GM21576 (cell line): ENCODE results near the gene ROBO1.

Experiments
- ATAC-seq: cut with Tn5 transposase; IDR thresholded peaks from one replicate; pipeline ENCODE4 v1.9.1; 2021; ENCODE audit warnings: mild to moderate bottlenecking, moderate library complexity; ENCODE audit not compliant: unreplicated experiment

Gene ROBO1

DNA sequence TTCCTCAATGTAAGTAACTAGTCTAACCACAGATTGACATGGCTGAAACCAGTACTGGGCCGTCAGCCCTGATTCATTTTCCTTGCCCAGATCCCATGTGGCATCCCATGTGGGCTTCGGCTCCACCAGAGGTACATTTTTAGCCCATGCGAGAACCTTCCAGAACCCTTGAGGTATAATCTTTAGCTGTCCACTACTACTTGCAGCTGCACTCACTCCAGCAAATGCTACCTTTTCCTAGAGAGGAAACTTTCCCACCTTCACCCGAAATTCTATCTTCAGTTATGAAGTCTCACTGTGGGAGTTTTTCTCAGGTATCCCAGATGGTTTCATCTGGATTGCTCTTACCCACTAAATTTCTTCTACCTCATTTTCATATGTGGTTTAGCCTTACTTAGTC lies 907.2 kb downstream of the ROBO1 start:
- no peak for ATAC-seq

DNA sequence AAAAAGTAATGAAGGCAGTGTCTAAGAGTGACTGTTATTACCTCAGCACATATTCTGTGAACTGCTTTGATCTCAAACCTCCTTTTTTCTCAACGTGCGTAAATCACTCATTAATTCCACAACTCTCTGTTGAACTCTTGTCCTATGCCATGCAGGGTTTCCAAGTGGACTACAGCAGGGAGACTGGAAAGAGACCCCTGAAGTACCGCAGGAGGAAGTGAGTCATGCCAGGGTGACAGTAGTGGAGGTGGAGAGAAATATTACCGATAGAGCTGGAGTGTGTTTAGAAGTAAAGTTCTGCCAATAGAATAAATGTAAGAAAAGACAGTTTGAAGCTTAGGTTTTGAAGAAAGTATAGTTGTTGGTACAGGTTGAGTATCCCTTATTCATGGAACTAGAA lies 908.9 kb downstream of the ROBO1 start:
- ATAC-seq = no peak

DNA sequence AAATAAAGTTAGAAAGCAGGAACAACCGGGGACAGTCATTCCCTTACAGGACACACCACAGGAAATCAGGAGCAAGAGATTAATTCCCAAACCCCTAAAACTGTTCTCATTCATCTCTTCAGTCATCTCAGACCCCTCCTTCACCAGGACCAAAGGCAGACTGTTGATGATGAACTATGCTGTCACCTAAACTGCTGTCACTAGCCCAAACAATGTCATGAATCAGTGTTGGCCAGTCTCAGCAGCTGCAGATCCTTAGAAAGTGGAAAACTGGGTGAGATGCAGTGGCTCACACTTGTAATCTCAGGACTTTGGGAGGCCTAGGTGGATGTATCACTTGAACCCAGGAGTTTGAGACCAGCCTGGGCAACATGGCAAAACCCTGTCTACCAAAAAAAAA lies 909.6 kb downstream of the ROBO1 start:
- no peak for ATAC-seq

DNA sequence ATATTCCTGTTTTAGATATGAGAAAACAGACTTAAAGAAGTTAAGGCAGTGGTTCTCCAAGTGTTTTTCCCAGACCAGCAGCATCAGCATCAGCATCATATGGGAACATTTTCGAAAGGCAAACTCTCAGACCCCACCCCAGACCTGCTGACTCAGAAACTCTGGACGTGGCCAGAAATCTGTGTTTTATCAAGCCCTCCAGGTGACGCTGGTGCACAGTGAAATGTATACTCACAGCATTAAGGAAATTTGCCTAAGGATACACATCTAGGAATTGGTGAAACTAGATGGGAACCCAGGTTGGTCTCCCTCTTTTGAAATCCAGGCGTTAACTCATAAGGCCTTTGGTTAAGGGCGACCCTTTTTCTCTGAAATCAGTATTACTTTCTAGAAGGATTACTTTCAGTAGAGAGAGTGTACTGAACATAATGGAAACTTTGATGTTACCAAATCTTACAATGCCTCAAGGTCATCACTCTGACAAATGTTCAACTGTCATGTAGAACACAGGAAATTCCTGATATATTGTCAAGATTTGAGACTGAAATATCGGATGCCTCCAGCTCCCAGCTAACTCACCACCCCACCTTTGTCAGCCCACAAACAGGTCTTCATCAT lies 910.2 kb downstream of the ROBO1 start:
- ATAC-seq = no peak

DNA sequence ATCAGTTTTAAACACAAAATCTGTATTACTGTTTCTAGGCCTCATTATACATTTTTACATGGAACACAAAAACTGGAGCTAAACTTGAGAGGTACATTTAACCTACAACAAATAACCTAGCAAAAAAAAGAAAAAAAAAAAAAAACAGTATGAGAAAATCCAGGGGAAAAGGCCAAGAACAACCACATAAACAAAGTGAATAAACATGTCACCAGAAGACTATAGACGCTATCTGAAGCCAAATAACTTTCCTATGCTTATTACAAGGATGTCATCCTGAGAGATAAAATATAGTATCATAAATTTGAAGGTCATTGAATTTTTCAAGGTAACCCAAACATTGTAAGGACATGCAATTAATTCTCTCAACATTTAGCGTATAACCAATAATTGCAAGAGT lies 911.6 kb downstream of the ROBO1 start:
- no peak for ATAC-seq

DNA sequence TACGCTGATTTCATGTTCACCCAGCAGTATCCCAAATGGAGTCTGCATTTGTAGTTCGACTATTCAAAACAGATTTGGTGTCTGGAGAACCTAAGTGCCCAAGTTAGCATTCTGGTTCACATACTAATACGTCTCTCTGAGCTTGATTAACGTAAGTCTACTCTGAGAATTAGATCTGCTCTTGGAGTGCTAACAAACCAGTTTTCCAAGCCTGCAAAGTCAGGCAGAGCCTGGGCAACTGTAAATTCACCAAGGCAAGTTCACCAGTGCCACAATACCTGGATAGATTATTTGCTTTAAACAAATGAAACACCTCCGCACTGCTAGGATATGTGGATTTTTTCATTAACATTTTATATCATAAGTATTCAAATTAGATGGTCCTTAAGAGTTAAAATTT lies 912.6 kb downstream of the ROBO1 start:
- no peak for ATAC-seq

DNA sequence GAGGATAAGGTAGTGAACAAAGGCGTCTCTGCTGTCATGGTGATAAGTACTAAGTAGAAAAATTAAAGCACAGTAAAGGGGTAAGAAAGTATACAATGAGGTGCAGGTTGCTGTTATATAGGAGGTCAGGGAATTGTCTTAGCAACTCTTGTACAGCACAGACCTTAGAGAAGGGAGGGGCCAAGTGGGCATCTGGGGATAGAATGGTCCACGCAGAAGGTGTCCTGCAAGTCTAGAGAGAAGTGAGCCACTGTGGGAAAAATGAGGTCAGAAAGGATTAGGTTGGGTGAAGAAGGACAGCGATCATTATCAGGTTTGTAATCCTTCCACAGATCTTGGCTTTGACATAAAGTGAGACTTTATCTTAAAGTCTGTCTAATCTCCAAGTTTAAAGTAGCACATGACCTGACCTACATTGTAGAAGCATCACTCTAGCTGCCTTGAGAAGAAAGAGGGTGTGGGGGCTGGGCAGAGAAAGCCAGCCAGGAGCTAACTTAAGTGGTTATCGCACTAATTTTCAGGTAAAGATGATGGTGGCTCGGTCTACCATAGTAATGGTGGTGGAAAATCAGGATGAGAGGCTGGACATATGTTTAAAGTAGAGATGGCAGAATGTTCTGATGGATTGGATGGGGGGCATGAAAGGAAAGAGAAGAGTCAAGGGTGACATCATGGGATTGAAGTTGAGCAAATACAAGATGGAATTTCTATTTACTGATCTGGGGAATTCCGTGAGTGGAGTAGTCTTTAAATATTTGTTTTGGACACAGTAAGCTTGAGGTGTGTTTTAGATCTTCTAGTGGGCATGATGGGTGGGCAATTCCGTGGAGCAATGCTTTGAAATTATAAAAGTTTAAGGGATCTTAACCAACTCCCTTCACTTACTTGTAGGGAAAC lies 919.2 kb downstream of the ROBO1 start:
- no peak for ATAC-seq

DNA sequence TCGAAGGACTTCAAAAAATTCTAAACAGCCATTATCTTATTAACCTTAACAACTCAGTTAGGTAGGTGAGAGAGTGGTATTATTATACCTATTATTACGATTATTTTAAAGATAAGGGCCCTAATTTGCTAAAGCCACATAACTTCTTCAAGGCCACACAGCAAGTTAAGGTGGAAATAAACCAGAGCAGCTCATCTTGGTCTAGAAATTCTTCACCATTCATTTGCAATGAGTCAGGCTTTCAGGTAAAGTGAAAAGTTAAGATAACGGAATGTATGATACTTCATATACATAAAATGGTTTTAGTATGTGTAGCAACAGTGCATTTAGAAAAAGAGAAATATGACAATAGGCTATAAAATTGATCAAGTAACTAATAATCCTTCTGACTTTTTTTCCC lies 920.2 kb downstream of the ROBO1 start:
- no peak for ATAC-seq

DNA sequence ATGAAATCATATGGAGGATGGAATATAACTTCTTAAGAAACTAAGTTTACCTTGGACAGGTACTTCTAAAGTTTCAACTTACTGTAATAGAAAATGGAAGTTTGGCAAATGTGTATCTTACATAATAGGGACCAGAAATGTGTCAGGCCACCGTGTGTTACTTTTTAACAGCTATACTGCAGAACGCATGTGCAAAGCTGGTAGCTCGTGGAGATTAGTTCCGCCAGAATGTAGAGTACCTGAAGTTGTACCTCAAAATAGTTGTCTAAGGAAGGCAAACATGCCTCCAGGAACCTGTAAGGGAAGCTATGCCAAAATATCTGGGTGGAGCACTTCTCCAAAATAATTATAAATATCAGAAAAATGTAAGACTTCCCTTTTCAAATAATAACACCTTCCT lies 920.6 kb downstream of the ROBO1 start:
- ATAC-seq = no peak

DNA sequence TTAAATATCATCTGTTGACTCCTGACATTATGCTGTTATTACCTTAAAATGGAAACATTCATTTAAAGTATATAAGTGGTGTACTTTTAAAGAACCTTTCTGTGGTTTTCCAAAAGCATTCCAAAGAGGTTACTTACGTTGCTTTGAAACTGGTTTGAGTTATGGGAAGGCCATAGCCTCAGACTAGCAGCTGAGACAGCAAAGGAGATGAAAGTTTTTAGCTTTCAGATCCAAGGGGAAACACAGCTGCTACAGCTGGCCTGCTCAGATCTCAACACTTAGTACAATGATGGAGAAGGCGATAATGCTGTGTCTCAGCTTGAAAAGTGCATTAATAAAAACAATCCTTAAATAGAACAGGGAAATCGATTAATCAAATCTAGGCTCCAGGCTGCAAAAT lies 921.1 kb downstream of the ROBO1 start:
- no peak for ATAC-seq

DNA sequence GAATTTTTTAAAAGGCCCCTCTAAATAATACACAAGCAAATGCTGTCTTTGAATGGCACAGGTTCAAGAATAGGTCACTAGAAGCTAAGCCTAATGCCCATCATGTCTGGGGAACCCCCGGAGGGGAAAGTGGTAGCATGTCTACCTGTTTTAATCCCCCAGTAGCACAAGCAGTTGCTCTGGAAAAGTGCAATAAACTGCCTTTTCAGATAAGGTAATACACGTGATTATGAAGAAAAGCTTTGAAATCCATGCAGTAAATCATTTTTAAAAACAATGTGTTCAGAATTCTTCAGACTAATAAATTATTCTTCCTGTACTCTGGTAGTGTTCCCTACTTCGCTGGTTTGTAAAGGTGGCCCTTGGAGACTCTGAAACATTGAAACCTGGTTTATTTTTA lies 922.2 kb downstream of the ROBO1 start:
- ATAC-seq = no peak

DNA sequence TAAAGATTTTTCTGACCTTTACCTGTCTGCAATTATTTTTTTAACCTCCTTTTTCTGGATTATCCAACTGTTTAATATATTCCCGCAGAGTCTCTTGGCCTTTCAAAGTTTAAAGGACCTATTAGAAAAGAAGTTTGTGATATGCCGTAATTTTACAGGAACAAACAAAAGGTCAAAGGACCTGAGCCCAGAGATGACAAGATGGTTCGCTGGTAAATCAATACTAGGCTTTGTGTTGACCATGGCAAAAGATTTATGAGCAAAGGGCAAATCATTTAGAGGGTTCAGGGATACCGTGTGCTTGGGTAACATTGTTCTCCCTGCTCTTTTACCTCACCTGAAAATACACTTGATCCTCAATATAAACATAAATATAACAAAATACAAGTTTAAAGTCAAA lies 923.5 kb downstream of the ROBO1 start:
- no peak for ATAC-seq

DNA sequence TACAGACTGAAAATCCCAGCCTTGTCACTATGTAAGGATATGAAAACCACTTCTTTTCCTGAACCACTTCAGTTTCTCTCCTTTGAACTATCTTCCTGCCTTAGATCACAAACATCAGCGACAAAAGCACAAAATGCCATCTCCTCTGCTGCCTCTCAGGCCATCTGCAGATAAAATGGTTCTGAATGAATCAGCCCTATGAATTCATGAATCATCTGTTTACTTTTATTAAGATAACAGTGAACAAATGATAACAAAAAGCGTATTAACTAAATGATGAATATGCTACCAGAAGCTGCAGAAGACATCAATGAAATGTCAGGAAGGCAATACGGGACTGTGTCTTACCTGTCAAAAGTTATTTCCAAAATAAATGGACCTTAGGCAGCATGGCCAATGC lies 928.1 kb downstream of the ROBO1 start:
- ATAC-seq = no peak

DNA sequence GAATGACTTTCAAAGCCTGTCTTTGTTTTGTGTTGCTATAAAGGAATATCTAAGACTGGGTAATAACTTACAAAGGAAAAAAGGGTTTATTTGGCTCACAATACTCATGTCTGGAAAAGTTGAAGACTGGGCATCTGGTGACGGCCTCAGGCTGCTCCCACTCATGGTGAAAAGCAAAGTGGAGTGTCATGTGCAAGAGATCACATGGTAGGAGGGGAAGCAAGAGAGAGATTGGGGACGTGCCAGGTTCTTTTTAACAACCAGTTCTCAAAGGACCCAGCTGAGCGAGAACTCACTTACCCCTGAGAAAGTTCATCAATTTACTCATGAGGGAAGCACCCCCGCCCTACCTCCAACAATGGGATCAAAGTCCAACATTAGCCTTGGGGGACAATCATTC lies 929.4 kb downstream of the ROBO1 start:
- ATAC-seq = no peak

DNA sequence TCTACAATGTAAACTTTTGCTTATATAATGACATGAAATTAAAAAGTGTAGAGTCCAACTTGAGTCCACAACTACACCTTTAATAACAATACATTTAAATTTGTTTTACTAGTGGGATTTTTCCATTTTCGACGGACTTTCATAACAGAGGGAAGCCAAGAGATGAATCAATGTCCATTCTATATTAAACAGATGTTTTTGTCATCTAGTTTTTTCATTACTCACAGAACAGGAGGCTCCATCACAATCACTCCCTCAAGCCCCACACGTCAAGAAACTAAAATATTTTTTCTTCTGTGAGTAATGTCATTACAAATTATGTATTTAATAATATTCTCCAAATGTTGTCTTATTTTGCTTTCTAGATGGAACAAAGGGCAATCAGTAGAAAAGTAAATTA lies 932.9 kb downstream of the ROBO1 start:
- ATAC-seq = no peak

DNA sequence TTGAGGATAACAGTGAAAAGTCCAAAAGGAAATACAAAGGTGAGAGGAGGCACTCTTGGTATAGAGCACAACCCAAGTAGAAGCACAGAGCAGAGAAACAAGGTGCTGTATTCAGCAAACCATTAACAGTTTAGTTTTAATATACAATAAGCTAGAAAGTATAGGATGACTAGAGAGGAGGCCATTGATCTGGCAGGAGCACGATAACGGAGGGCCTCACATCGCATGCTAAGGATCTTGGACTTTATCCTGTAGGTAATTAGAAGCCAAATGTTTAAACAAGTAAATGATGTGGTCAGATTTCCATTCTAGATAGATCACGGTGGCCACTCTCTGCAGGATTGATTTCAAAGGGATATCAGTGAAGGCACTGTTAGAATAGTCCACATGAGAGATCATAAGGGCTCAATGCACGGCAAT lies 935.0 kb downstream of the ROBO1 start:
- ATAC-seq = no peak

DNA sequence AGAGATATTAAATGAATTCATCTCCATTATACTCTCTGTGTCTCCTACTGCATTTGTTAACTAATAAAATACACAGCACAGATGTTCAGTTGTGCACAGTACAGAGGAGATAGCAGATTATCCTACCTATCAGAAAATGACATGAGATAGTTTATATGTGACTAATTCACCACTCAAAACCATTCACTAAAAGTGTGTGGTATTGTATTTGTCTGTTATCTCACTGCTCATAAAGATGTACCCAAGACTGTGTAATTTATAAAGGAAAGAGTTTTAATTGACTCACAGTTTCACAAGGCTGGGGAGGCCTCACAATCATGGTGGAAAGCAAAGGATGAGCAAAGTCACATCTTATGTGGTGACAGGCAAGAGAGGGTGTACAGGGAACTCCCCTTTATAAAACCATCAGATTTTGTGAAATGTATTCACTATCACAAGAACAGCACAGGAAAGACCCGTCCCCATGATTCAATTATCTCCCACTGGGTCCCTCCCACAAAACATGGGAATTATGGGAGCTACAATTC lies 936.3 kb downstream of the ROBO1 start:
- ATAC-seq = no peak

DNA sequence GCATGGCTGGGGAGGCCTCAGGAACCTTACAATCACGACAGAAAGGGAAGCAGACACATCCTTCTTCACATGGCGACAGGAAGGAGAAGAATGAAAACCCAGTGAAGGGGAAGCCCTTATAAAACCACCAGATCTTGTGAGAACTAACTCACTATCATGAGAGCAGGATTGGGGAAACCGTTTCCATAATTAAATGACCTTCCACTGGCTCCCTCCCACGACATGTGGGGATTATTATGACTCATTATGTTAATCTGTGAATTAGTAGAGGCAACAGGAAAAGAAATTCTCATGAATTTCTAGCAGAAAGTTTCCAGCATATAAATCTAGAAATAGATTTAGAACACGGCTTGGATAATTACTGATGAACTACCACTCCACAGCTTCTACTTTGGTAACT lies 937.3 kb downstream of the ROBO1 start:
- no peak for ATAC-seq

DNA sequence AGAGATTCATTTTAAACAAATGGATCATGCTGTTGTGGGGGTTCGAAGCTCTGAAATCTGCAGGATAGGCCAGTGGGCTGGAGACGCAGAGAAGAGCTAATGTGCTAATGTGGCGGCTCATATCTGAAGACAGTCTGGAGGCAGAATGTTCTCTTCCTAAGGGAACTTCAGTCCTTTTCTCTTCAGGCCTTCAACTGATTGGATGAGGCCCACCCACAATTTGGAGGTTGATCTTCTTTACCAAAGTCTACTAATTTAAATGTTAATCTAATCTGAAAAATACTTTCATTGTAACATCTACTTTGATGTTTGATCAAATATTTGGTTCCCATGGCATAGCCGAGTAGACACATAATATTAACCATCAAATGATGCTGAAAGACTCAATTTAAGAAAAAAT lies 940.2 kb downstream of the ROBO1 start:
- no peak for ATAC-seq

DNA sequence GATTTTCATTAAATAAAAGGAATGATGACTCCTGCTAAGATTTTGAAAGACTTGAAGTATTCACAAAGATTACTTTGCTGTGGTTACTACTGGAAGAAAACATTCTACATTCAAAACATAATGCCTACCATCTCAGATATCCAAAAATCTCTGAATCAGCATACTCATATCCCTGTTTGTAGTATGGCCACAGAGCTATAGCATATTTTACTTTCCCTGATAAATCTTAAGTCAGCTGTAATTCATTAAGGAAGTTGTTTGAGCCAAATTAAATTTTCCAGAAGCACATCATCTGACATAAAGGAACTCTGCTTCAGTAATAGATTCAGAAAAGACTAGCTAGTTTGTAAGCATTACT lies 942.0 kb downstream of the ROBO1 start:
- ATAC-seq = no peak

DNA sequence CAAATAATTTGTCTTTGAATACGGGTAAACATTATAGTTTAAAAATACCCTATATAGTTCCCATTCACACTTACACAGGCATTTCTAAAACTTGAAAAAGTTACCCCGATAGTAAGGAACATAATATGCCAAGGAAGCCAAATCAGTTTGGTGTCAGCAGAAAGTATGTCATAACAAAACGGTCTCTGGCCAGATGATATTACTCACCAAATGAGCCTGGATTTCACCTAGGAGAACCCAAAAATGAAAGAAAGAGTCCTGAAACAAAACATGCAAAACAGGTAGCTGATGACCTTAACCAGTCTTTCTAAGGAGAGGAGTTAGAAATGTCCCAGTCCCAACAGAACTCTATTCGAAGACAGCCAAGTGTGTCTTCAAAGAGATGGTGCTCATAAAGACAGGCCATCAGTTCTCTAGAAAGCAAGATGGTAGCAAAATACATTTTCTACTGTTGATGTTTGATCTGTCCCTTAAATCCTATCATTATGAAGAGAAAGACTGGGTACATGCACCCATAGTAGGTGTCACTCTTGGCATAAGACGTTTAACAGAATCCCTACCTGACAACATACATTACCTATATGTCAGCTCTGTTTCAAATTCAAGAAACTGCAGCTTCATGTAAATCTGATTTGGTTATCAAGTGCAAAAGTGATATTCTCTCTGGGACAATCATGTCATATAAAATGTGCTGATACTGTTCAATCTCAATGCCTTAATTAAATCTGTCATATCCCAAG lies 942.5 kb downstream of the ROBO1 start:
- ATAC-seq = no peak

DNA sequence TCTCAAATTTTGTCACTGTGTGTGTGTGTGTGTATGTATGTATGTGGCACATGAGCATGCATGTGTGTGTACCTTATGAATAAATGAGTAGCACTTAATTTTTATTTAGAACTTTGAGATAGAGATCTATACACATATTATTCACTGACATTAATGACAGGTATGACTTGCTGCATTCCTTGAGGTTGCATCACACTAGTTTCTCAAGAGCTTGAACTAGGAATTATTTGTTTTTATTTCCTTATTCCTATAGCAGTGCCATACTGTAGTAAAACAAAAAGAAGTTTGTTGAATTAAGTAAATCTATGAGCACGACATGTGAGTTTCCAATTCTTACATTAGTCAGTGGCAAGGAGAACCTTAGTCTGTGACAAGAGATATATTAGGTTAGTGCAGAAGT lies 943.9 kb downstream of the ROBO1 start:
- no peak for ATAC-seq
